ENCODE results near the gene RAB32. TPM values are rescaled to one million over a fixed set of nuclear protein-coding genes. Genes with fewer than 3 reads are reported as not detected.

The RAB32 gene
- total and polyA plus RNA-seq, 4 donors, result 21.7 to 61.2 (median 46.4) TPM

- Histone ChIP-seq H3K9me3 (ENCODE audit: control insufficient read depth, low read length) (no peaks in the 10 kb centered on the region), H3K27me3 (ENCODE audit: control insufficient read depth in 1 of 2, insufficient read depth in 2 of 2, low read length in 1 of 2) (no peaks in the 10 kb centered on the region), H3K4me1 (ENCODE audit: control insufficient read depth in 1 of 2, insufficient read depth in 2 of 2, low read length in 2 of 2) (no peaks in the 10 kb centered on the region), H3K4me3 (ENCODE audit: low read length in 2 of 2) (peak overlapping the region; percentile 64 to 67), H3K27ac (ENCODE audit: low read depth in 1 of 2, low read length in 2 of 2) (peak overlapping the region; percentile 65 to 98), H3K36me3 (ENCODE audit: control insufficient read depth in 1 of 2, insufficient read depth in 2 of 2, low read length in 1 of 2) (no peaks in the 10 kb centered on the region)
- WGBS, 2 donors, result 10 to 12% methylated on average over 11 of the region's 11 CpGs
- ATAC-seq (ENCODE audit: low FRiP score), result no peak
- no peak for DNase-seq
- intact Hi-C loops (cut with DNase I), result loop anchor here (5.0 to 10.0 kb wide), 4 partner anchors 153 to 810 kb away; partner anchors contain the start of genes SHPRH (in 2 of the 2), EPM2A (in 1 of the 2) and STXBP5 (in 1 of the 2)
These were observed 1.1 kb downstream of the RAB32 start for GRCh38 chr6:146544616-146545182.

DNA sequence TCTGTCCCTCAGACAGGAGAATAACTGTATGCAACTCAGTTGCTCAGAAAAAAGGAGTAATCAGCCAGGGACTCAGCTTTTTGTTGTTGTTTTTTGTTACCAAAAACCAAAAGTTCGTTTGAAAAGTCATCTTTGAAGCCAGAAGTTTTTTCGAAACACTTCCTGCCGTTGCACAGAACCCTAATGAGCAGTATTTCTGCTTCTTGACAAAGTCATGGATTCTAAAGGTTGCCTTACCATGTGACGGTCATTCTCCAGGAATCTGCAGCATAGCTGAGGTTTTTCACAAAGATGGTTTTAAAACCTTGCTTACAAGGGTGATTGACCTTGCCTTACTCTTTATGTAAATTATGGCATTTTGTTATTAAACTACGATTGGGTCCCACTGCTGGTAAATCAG, 1.9 kb downstream of the RAB32 start:
- no peak for ATAC-seq (ENCODE audit: low FRiP score)
- Histone ChIP-seq H3K27me3 (ENCODE audit: control insufficient read depth in 1 of 2, insufficient read depth in 2 of 2, low read length in 1 of 2) (no peaks in the 10 kb centered on the region), H3K4me1 (ENCODE audit: control insufficient read depth in 1 of 2, insufficient read depth in 2 of 2, low read length in 2 of 2) (no peaks in the 10 kb centered on the region), H3K27ac (ENCODE audit: low read depth in 1 of 2, low read length in 2 of 2) (peak overlapping the region; percentile 28 to 71), H3K4me3 (ENCODE audit: low read length in 2 of 2) (peak overlapping the region; percentile 64 to 67), H3K9me3 (ENCODE audit: control insufficient read depth, low read length) (no peaks in the 10 kb centered on the region), H3K36me3 (ENCODE audit: control insufficient read depth in 1 of 2, insufficient read depth in 2 of 2, low read length in 1 of 2) (no peaks in the 10 kb centered on the region)
- DNase-seq, result no peak
- intact Hi-C loops (cut with DNase I), result loop anchor here (10.0 kb wide), 2 partner anchors 659 to 811 kb away; partner anchors contain the start of genes EPM2A (in 1 of the 2) and STXBP5 (in 1 of the 2)
- 8% methylated on average over 5 of the region's 5 CpGs for WGBS, 2 donors

DNA sequence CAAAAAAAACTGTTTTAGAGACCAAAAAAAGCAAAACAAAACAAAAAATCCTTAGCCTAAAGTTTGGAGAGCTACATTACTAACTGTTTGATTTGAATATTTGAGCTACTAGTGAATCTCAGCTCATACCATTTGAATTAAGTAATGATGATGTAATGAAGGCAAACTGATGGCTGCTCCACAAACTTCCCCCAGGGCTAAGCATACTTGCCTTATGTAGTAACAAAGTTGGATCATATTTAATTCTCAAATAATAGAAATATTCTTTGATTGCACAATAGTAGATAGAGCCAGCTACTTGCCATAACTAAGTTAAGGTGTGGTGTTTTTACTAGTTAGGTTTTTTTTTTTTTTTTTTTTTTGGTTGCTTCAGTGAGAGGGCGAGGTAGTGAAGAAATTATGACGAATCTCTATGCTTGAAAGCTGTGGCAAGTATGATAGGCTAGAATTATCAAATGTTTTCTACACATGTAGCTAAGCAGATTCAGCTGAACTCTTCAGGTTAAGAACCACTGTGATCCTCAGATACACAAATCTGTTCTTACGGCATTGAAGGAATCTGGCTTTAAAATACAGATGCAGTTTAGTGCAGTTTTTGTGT, 2.9 kb downstream of the RAB32 start:
- Histone ChIP-seq H3K36me3 (ENCODE audit: control insufficient read depth in 1 of 2, insufficient read depth in 2 of 2, low read length in 1 of 2) (no peaks in the 10 kb centered on the region), H3K4me1 (ENCODE audit: control insufficient read depth in 1 of 2, insufficient read depth in 2 of 2, low read length in 2 of 2) (no peaks in the 10 kb centered on the region), H3K9me3 (ENCODE audit: control insufficient read depth, low read length) (no peaks in the 10 kb centered on the region), H3K27ac (ENCODE audit: low read depth in 1 of 2, low read length in 2 of 2) (no peak overlapping the region), H3K27me3 (ENCODE audit: control insufficient read depth in 1 of 2, insufficient read depth in 2 of 2, low read length in 1 of 2) (no peaks in the 10 kb centered on the region), H3K4me3 (ENCODE audit: low read length in 2 of 2) (peak overlapping the region in 1 of 2 donors; percentile 59)
- DNase-seq (no peak), ATAC-seq (ENCODE audit: low FRiP score) (peak; percentile 49)
- 3 to 13% methylated on average over 3 of the region's 3 CpGs for WGBS, 2 donors
- intact Hi-C loops (cut with DNase I), result loop anchor here (10.0 kb wide), 2 partner anchors 658 to 812 kb away; partner anchors contain the start of genes EPM2A (in 1 of the 2) and STXBP5 (in 1 of the 2)

- intact Hi-C loops (cut with DNase I), result loop anchor here (10.0 kb wide), 2 partner anchors 657 to 813 kb away; partner anchors contain the start of genes EPM2A (in 1 of the 2) and STXBP5 (in 1 of the 2)
- Histone ChIP-seq H3K9me3 (ENCODE audit: control insufficient read depth, low read length) (no peaks in the 10 kb centered on the region), H3K27ac (ENCODE audit: low read depth in 1 of 2, low read length in 2 of 2) (no peak overlapping the region), H3K4me1 (ENCODE audit: control insufficient read depth in 1 of 2, insufficient read depth in 2 of 2, low read length in 2 of 2) (no peaks in the 10 kb centered on the region), H3K36me3 (ENCODE audit: control insufficient read depth in 1 of 2, insufficient read depth in 2 of 2, low read length in 1 of 2) (no peaks in the 10 kb centered on the region), H3K27me3 (ENCODE audit: control insufficient read depth in 1 of 2, insufficient read depth in 2 of 2, low read length in 1 of 2) (no peaks in the 10 kb centered on the region), H3K4me3 (ENCODE audit: low read length in 2 of 2) (no peak overlapping the region)
- ATAC-seq (ENCODE audit: low FRiP score), result no peak
- 71 to 77% methylated on average over 2 of the region's 2 CpGs for WGBS, 2 donors
- no peak for DNase-seq
These were observed 4.3 kb downstream of the RAB32 start for GRCh38 chr6:146547889-146548288.

DNA sequence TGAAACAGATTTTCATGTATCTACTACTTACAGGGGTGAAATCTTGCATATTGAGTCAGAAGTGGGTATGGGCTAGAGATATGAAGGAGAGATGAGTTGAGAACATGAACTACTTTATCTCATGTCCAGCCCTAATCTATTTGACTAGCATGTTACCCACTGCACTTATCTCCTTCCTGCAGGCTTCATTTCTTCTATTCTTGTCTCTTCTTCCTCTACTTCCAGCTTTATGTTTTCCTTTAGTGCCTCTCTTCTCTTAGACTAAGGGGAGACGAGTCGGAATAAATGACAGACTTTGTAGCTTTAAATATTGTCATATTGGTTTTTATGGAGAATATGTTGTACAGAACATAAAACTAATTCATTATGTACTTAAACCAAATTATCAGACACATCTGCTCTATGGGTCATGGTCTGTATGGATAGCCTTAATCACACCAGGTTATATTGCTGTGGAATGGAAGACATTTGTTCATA, 5.3 kb downstream of the RAB32 start:
- H3K36me3 ChIP-seq (ENCODE audit: control insufficient read depth in 1 of 2, insufficient read depth in 2 of 2, low read length in 1 of 2), result no peaks in the 10 kb centered on the region
- H3K27ac ChIP-seq (ENCODE audit: low read depth in 1 of 2, low read length in 2 of 2), result no peak overlapping the region
- no peaks in the 10 kb centered on the region for H3K4me1 ChIP-seq (ENCODE audit: control insufficient read depth in 1 of 2, insufficient read depth in 2 of 2, low read length in 2 of 2)
- no peaks in the 10 kb centered on the region for H3K9me3 ChIP-seq (ENCODE audit: control insufficient read depth, low read length)
- DNase-seq (no peak), ATAC-seq (ENCODE audit: low FRiP score) (no peak)
- no peaks in the 10 kb centered on the region for H3K27me3 ChIP-seq (ENCODE audit: control insufficient read depth in 1 of 2, insufficient read depth in 2 of 2, low read length in 1 of 2)
- intact Hi-C loops (cut with DNase I), result loop anchor here (10.0 kb wide), 2 partner anchors 656 to 814 kb away; partner anchors contain the start of genes EPM2A (in 1 of the 2) and STXBP5 (in 1 of the 2)
- WGBS, 2 donors, result 96% methylated on average over 2 of the region's 2 CpGs
- no peak overlapping the region for H3K4me3 ChIP-seq (ENCODE audit: low read length in 2 of 2)

- Histone ChIP-seq H3K9me3 (ENCODE audit: control insufficient read depth, low read length) (no peaks in the 10 kb centered on the region), H3K4me1 (ENCODE audit: control insufficient read depth in 1 of 2, insufficient read depth in 2 of 2, low read length in 2 of 2) (no peaks in the 10 kb centered on the region), H3K4me3 (ENCODE audit: low read length in 2 of 2) (no peak overlapping the region), H3K27me3 (ENCODE audit: control insufficient read depth in 1 of 2, insufficient read depth in 2 of 2, low read length in 1 of 2) (no peaks in the 10 kb centered on the region), H3K36me3 (ENCODE audit: control insufficient read depth in 1 of 2, insufficient read depth in 2 of 2, low read length in 1 of 2) (peaks cover 2 to 5% of the 10 kb centered on the region in 2 donors), H3K27ac (ENCODE audit: low read depth in 1 of 2, low read length in 2 of 2) (no peak overlapping the region)
- intact Hi-C loops (cut with DNase I), result no loop called here
- WGBS, 2 donors, result 91 to 95% methylated on average over 6 of the region's 6 CpGs
- ATAC-seq (ENCODE audit: low FRiP score) (no peak), DNase-seq (no peak)
These were observed 7.3 kb downstream of the RAB32 start for GRCh38 chr6:146550911-146551310.

DNA sequence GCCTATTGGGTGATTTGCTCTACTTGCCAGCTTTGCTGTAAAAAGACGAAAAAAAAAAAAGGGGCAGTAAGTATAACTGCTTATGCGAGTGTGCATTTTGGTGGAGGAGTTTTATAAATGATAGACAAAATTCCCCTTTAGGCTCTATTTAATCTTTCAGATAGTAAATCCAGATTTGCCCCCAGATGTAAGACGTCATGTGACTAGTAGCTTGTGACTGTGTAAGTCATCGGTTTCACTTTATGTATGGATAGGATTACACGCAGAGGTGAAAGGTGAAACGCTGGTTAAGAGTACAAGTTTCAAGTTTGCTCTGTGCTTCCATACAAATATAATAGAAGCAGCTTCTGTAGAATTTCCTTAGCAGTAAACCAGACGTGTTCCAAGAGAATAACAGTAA, 7.9 kb downstream of the RAB32 start:
- H3K9me3 ChIP-seq (ENCODE audit: control insufficient read depth, low read length), result no peaks in the 10 kb centered on the region
- 68 to 78% methylated on average over 7 of the region's 7 CpGs for WGBS, 2 donors
- H3K36me3 ChIP-seq (ENCODE audit: control insufficient read depth in 1 of 2, insufficient read depth in 2 of 2, low read length in 1 of 2), result peaks cover 2 to 5% of the 10 kb centered on the region in 2 donors
- no peak overlapping the region for H3K4me3 ChIP-seq (ENCODE audit: low read length in 2 of 2)
- ATAC-seq (ENCODE audit: low FRiP score) (no peak), DNase-seq (no peak)
- intact Hi-C loops (cut with DNase I), result no loop called here
- H3K27me3 ChIP-seq (ENCODE audit: control insufficient read depth in 1 of 2, insufficient read depth in 2 of 2, low read length in 1 of 2), result no peaks in the 10 kb centered on the region
- no peaks in the 10 kb centered on the region for H3K4me1 ChIP-seq (ENCODE audit: control insufficient read depth in 1 of 2, insufficient read depth in 2 of 2, low read length in 2 of 2)
- H3K27ac ChIP-seq (ENCODE audit: low read depth in 1 of 2, low read length in 2 of 2), result no peak overlapping the region

DNA sequence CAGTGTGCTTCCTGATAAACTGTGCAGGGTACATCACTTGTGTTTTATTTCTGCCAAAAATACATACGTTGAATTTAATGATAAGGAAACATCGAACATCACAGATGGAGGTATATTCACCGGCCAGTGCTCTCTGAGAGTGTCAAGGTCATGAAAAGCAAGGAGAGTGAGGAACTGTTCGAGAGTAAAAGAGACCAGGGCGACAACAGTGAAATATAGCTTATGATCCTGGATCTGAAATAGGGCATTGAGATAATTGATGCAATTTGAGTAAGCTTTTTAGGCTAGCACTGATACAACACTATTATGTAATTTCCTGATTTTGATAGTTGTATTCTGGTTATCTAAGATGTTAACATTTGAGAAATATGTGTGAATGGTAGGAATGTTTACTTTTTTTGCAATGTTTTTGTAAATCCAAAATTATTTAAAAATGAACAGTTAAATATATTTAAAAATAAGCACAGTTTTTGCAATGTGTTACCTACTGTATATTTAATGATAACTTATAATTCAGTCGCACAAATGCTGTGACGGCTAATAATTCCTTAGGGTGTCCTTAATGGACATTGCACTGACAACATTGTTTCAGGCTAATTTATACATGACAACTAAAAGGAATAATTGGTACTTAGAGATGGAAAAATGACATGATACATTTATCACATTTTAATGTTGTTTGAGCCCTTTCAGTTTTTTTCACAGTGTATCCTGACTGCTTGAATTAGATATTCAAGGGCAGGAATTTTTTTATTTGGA, 9.9 kb downstream of the RAB32 start:
- DNase-seq (no peak), ATAC-seq (ENCODE audit: low FRiP score) (no peak)
- WGBS, 2 donors, result 68 to 69% methylated on average over 7 of the region's 7 CpGs
- Histone ChIP-seq H3K4me1 (ENCODE audit: control insufficient read depth in 1 of 2, insufficient read depth in 2 of 2, low read length in 2 of 2) (no peaks in the 10 kb centered on the region), H3K9me3 (ENCODE audit: control insufficient read depth, low read length) (no peaks in the 10 kb centered on the region), H3K36me3 (ENCODE audit: control insufficient read depth in 1 of 2, insufficient read depth in 2 of 2, low read length in 1 of 2) (peaks cover 2 to 7% of the 10 kb centered on the region in 2 donors), H3K27ac (ENCODE audit: low read depth in 1 of 2, low read length in 2 of 2) (no peak overlapping the region), H3K27me3 (ENCODE audit: control insufficient read depth in 1 of 2, insufficient read depth in 2 of 2, low read length in 1 of 2) (no peaks in the 10 kb centered on the region), H3K4me3 (ENCODE audit: low read length in 2 of 2) (no peak overlapping the region)
- intact Hi-C loops (cut with DNase I), result no loop called here

Data from aorta (tissue), 5 donors.